GM10248 (cell line): ENCODE measurements around the gene CYP26A1.

Source experiments
- CTCF ChIA-PET: fragments of 300-600 bp; sonication (Branson Sonifier 250); formaldehyde crosslinking; extraction: SDS; loops from one replicate; lab custom pipeline; 2021; ENCODE audit warnings: antibody characterized with exemption; lab: Yijun Ruan, JAX
- POLR2A ChIA-PET: fragments of 350-650 bp; sonication (Branson Sonifier 250); formaldehyde crosslinking; extraction: SDS; loops from one replicate; lab custom pipeline; 2020; ENCODE audit warnings: antibody characterized with exemption; lab: Yijun Ruan, JAX
- DNase-seq: peaks from one replicate; pipeline ENCODE4 v3.0.0; 2012; ENCODE audit errors: extremely low spot score
- CTCF ChIP-seq: IDR thresholded peaks from 2 replicates; pipeline ENCODE4 v1.5.1; 2012; ENCODE audit warnings: mild to moderate bottlenecking, low read depth; ENCODE audit errors: extremely low read depth, missing control alignments, control extremely low read depth

CYP26A1 gene

DNA sequence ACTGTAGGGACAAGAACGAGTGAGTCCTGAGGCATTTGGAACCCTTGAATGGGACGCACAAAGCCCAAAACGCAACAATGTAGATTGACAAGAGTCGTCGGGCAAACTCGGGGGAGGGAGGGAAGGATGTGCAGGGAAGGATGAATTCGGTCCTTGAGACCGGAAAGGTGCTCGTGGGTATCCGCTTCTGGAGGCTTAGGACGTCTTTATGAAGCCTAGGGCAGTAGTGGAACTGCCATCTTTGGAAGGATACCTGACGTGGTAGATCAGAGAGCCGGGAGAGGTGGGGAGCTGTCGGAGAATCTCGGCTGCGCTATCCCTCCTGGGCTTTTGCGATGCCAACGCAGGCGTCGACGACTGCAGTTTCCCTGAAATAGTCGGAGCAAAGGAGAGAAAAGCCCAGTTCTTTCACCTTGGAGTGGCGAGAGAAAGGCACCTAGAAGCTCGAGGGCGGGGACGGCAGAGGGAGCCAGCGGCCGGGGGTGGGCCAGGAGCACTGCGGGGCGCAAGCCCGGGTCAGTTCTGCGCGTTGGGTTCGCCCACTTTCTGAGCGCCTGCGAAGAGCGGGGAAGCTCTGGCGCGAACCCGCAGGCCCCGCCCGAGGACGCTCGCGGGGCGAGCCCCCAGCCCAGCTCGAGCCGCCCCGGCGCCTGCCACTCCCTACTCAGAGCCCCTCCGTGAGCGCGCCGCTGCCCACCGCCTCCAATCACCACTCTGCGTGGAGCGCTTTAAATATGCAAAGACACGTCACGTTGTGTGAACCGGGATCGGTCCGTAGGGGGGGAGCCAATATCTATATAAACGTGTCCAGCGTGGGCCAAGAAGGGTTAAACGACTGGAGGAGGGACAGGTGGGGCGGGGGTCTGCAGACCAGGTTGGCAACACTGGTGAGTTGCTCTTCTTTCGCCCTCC lies 13.5 kb upstream of the CYP26A1 start, which contains the start of gene CYP26C1:
Gene CYP26C1 (plus strand): TSS at position 824 of the 912 bp plus-strand sequence. CDS start 466 bp downstream, outside the sequence.
- DNase-seq = no peak
- POLR2A ChIA-PET = no interaction called here
- TF ChIP-seq CTCF = no peak
- CTCF ChIA-PET = interaction anchor here (3.4 kb wide), 1 partner anchor 20 kb away, joined by 8 read pairs; no protein-coding TSS in a partner anchor

DNA sequence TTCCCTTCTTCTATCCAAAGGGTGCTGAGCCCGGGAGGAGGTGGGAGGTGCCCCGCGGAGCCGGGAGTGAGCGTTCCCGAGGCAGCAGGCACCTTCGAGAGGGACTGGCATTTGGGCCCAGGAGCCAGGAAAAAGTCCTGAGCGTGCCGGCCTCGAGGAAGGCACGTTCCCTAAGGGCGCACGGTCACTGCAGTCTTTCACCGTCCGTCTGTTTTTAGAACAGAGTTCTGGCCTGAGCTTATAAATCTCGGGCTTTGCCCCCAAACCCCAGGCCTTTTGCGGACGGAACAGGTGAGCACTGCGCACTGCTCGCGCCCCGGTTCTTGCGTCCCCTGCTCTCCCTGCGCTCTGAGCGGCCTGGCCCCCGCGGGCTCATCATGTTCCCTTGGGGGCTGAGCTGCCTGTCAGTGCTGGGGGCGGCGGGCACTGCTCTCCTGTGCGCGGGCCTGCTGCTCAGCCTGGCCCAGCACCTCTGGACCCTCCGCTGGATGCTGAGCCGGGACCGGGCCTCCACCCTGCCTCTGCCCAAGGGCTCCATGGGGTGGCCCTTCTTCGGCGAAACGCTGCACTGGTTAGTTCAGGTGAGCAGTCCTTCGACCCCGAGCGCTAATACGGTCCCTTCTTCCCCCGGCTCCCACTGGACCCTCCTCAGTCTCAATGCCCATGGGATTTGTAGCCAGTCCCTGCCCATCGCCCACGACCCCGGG lies 12.7 kb upstream of the CYP26A1 start:
- DNase-seq = peak; percentile 18
- ChIA-PET POLR2A (no interaction called here), CTCF (interaction anchor here (1.0 to 4.0 kb wide), 5 partner anchors 7 to 19 kb away, joined by 4 to 16 read pairs (median 7); no protein-coding TSS in a partner anchor)
- no peak for TF ChIP-seq CTCF

DNA sequence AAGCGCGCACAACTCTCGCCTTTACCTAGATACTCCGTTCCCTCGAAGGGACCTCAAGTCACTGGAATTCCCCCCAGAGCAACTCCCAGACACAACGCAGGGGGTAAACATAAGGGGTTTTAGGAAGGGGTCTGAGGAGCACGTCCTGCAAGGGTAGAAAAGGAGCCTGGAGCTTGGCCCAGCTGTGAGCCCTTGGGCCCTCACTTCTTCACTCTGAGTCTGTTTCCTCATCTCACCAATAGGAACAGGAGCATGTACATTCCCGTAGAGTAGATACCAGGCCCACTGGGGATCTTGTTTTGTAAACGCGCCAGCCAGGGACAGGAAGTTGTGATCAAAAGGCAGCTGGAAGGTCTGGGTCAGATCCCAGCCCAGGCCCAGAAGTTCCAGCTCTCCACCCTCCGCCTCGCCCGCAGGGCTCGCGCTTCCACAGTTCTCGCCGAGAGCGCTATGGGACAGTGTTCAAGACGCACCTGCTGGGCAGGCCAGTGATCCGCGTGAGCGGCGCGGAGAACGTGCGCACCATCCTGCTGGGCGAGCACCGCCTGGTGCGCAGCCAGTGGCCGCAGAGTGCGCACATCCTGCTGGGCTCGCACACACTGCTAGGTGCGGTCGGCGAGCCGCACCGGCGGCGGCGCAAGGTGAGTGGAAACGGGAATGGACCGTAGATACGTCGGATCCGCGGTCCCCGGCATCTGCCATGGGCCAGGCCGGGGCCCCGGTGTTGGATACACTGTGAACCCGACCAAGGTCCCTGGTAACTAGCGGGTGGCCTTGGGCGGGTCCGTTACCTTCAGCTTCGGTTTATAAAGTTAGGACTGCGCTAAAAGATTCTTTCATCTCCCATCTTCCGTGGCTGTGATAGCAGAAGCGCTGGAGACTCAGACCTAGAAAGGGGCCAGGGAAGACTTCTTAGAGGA lies 11.8 kb upstream of the CYP26A1 start:
- ChIA-PET POLR2A (no interaction called here), CTCF (interaction anchor here (0.8 to 4.0 kb wide), 8 partner anchors 8 to 97 kb away, joined by 3 to 16 read pairs (median 4); no protein-coding TSS in a partner anchor)
- no peak for TF ChIP-seq CTCF
- peak; percentile 27 for DNase-seq

- peak; percentile 75 for DNase-seq
- ChIA-PET POLR2A (no interaction called here), CTCF (interaction anchor here (0.8 to 4.0 kb wide), 8 partner anchors 9 to 98 kb away, joined by 3 to 16 read pairs (median 4); no protein-coding TSS in a partner anchor)
- peak; percentile 59 for TF ChIP-seq CTCF
Measured at GRCh38 chr10:93062514-93063143, 11.1 kb upstream of the CYP26A1 start.

DNA sequence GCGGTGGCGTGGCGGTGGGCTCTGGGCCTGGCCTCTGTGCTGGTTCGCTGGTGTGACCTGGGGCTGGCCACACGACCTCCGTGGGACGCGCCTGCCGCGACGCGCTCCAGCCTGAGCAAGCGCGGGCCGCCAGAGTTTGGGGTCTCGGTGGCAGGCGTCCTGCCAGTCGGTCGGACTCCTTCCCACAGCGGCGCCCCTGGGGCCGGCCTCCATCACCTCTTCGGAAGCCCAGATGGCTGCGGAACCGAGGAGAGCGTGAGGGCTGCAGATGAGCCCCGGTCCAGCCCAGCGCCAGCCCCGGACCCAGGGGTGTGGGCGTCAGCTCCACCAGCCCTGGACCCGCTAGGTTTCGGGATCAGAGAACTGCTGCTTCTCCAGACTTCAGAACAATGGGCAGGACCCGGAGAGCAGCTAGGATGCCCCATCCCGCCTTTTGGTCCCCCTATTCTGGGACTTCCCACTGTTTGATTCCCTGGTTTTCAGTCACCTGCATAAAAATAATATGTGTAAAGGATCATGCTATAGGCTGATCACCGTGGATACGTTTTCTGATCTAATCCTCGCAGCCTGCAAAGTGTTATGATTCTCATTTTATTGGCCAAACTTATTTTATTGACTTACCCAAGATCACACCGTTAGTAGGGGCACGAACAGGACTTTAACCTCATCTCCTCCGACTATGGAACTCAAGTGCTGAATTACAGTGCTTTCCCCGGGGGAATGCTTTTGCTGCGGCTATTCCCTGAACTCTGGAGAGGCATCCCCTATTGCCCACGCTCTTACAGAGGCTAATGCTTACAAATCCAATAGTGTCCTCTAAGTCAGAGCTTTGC lies 10.3 kb upstream of the CYP26A1 start:
- peak; percentile 25 for DNase-seq
- ChIA-PET POLR2A (no interaction called here), CTCF (interaction anchor here (1.3 to 4.0 kb wide), 4 partner anchors 10 to 98 kb away, joined by 3 to 16 read pairs (median 6); no protein-coding TSS in a partner anchor)
- TF ChIP-seq CTCF = no peak
